K562 (cell line): Measurements from ENCODE around the gene MCIDAS. TPM values are rescaled to one million over a fixed set of nuclear protein-coding genes. Genes with fewer than 3 reads are reported as not detected.

ENCODE experiments used
- ATAC-seq: fragments of 200-7000 bp; cut with Tn5 transposase; 3 replicates; pipeline ENCODE4 v1.9.1; 2020; ENCODE audit warnings: moderate library complexity
- BruUV-seq: library from RNA; stranded (reverse); fragments of 400-500 nt; replicated peaks from 2 replicates; lab custom pipeline; 2021; lab: Mats Ljungman, UMichigan
- CTCF ChIA-PET: fragments of 300-600 bp; formaldehyde crosslinking; extraction: SDS; loops from one replicate; lab custom pipeline; 2021; ENCODE audit warnings: low intra/inter-chr PET ratio; lab: Yijun Ruan, JAX
- POLR2A ChIA-PET: fragments of 300-600, 350-650 bp; sonication (Branson Sonifier 250); formaldehyde crosslinking; extraction: SDS; loops from one replicate; lab custom pipeline; 2021; ENCODE audit warnings: antibody characterized with exemption, inconsistent platforms; lab: Yijun Ruan, JAX
- DNase-seq, 4 experiments: peaks; one replicate each; pipeline versions ENCODE4 v3.0.0 to v3.0.0-alpha.2; 2011 to 2018; ENCODE audit warnings: low spot score in 3 of 4, mixed read lengths in 3 of 4; ENCODE audit errors: extremely low read depth in 1 of 4
- FAIRE-seq: peaks from 2 replicates; lab custom pipeline; 2011; peaks lifted over from hg19 to GRCh38; lab: Jason Lieb, UNC
- H2AFZ ChIP-seq: 2 replicates; pipeline ENCODE4 v1.6.0; 2011; ENCODE audit warnings: low read depth, low read length, control low read depth, inconsistent platforms
- H3K27ac ChIP-seq: fragments of 200-600 bp; 3 replicates; pipeline ENCODE4 v1.8.0; 2011; ENCODE audit warnings: low read depth, mild to moderate bottlenecking, control low read depth, inconsistent platforms, low read length, moderate library complexity, mixed read lengths; ENCODE audit errors: extremely low read depth
- H3K27me3 ChIP-seq, 2 experiments: fragments of 300-600 bp in 1 of 2; 2 replicates in 1 of 2; 3 replicates in 1 of 2; pipeline versions ENCODE4 v1.6.0 to v1.8.0; 2011; ENCODE audit warnings: inconsistent platforms in 2 of 2, low read length in 2 of 2, mild to moderate bottlenecking in 1 of 2, mixed read lengths in 1 of 2, moderate library complexity in 1 of 2; ENCODE audit not compliant: control insufficient read depth in 2 of 2, insufficient read depth in 2 of 2
- H3K36me3 ChIP-seq: fragments of 300-600 bp; 3 replicates; pipeline ENCODE4 v1.8.0; 2011; ENCODE audit warnings: mild to moderate bottlenecking, low read length, inconsistent platforms; ENCODE audit not compliant: control insufficient read depth, insufficient read depth
- H3K4me1 ChIP-seq, 2 experiments: fragments of 200-600 bp in 1 of 2; replicated peaks in 1 of 2; 2 replicates in 1 of 2; 3 replicates in 1 of 2; pipeline versions ENCODE4 v1.5.1 to v1.8.0; 2011; ENCODE audit warnings: inconsistent platforms in 2 of 2, low read length in 2 of 2, mild to moderate bottlenecking in 1 of 2, mixed read lengths in 1 of 2, moderate library complexity in 1 of 2; ENCODE audit not compliant: control insufficient read depth in 2 of 2, insufficient read depth in 2 of 2
- H3K4me2 ChIP-seq: 2 replicates; pipeline ENCODE4 v1.6.1; 2011; ENCODE audit warnings: low read length, control low read depth, inconsistent platforms, mixed read lengths; ENCODE audit not compliant: insufficient read depth
- H3K4me3 ChIP-seq: fragments of 200-600 bp; sonication (generic), shearing (Covaris generic); 2 replicates; pipeline ENCODE4 v1.5.1; 2016; ENCODE audit warnings: control low read depth, inconsistent platforms
- H3K79me2 ChIP-seq: fragments of 200-600 bp; 3 replicates; pipeline ENCODE4 v1.8.0; 2011; ENCODE audit warnings: low read length, inconsistent platforms; ENCODE audit not compliant: control insufficient read depth, insufficient read depth
- H3K9ac ChIP-seq, 2 experiments: 2 replicates each; pipeline versions ENCODE4 v1.6.0 to v1.6.1; 2011; ENCODE audit warnings: low read depth in 2 of 2, low read length in 2 of 2, control low read depth in 1 of 2, inconsistent platforms in 1 of 2, mild to moderate bottlenecking in 1 of 2, mixed read lengths in 1 of 2; ENCODE audit not compliant: insufficient read depth in 1 of 2
- H3K9me1 ChIP-seq: one replicate; pipeline ENCODE4 v1.6.0; 2011; ENCODE audit warnings: inconsistent platforms, mild to moderate bottlenecking, low read length, moderate library complexity; ENCODE audit not compliant: control insufficient read depth, insufficient read depth
- H3K9me3 ChIP-seq: replicated peaks from 2 replicates; pipeline ENCODE4 v1.5.1; 2011; ENCODE audit warnings: low read depth, low read length, inconsistent platforms; ENCODE audit not compliant: control insufficient read depth, insufficient read depth
- H4K20me1 ChIP-seq: replicated peaks from 2 replicates; pipeline ENCODE4 v1.6.1; 2011; ENCODE audit warnings: low read length, inconsistent platforms, mixed read lengths; ENCODE audit not compliant: control insufficient read depth, insufficient read depth
- CSDE1 ChIP-seq, 2 experiments: fragments of 450-650 bp; IDR thresholded peaks; 2 replicates each; pipeline ENCODE4 v1.6.1; 2016; ENCODE audit warnings: mild to moderate bottlenecking in 1 of 2
- DDX20 ChIP-seq: fragments of 450-650 bp; IDR thresholded peaks from 2 replicates; pipeline ENCODE4 v1.6.1; 2016; ENCODE audit warnings: missing genetic modification characterization, low read depth, mild to moderate bottlenecking, missing compliant biosample characterization, moderate library complexity
- FOXM1 ChIP-seq, 2 experiments: fragments of 450-650 bp in 1 of 2; sonication (generic) in 1 of 2; formaldehyde crosslinking in 1 of 2; IDR thresholded peaks; 2 replicates each; pipeline versions ENCODE4 v1.6.1 to v1.9.0; 2017 to 2022; ENCODE audit warnings: low read depth in 2 of 2, mild to moderate bottlenecking in 2 of 2, missing genetic modification reagents in 1 of 2, moderate library complexity in 1 of 2
- KDM4B ChIP-seq, 2 experiments: fragments of 450-650 bp in 1 of 2; sonication (generic) in 1 of 2; IDR thresholded peaks; 2 replicates each; pipeline ENCODE4 v1.6.1; 2016 to 2017; ENCODE audit warnings: borderline replicate concordance in 2 of 2, antibody characterized with exemption in 1 of 2, low read depth in 1 of 2, mild to moderate bottlenecking in 1 of 2
- MCM7 ChIP-seq, 2 experiments: fragments of 450-650 bp; IDR thresholded peaks; 2 replicates each; pipeline ENCODE4 v1.6.1; 2016 to 2018
- RBM22 ChIP-seq: fragments of 200-400 bp; formaldehyde crosslinking; IDR thresholded peaks from 2 replicates; pipeline ENCODE4 v1.6.1; 2018; ENCODE audit warnings: low read length, low read depth; ENCODE audit not compliant: poor library complexity, severe bottlenecking
- RFX7 ChIP-seq: fragments of 250-450 bp; sonication (Bioruptor Pico); IDR thresholded peaks from 2 replicates; pipeline ENCODE4 v1.5.1; 2021; ENCODE audit warnings: mild to moderate bottlenecking
- SMARCA5 ChIP-seq: fragments of 450-650 bp; IDR thresholded peaks from 2 replicates; pipeline ENCODE4 v1.6.1; 2016
- SPI1 ChIP-seq: IDR thresholded peaks from 2 replicates; pipeline ENCODE4 v1.6.1; 2011; ENCODE audit warnings: low read depth, low read length, control low read depth, borderline replicate concordance
- SRSF7 ChIP-seq: fragments of 200-400 bp; formaldehyde crosslinking; optimal IDR thresholded peaks from 2 replicates; pipeline ENCODE3; 2017; ENCODE audit warnings: mild to moderate bottlenecking, low read depth, low read length
- TBL1XR1 ChIP-seq, 2 experiments: IDR thresholded peaks; 2 replicates each; pipeline ENCODE4 v1.6.1; 2012; ENCODE audit warnings: improper control_type of control experiment in 2 of 2, low read length in 2 of 2, mild to moderate bottlenecking in 1 of 2
- TEAD2 ChIP-seq: fragments of 450-650 bp; IDR thresholded peaks from 2 replicates; pipeline ENCODE4 v1.6.1; 2016; ENCODE audit warnings: missing genetic modification characterization, control low read depth, missing compliant biosample characterization
- TOE1 ChIP-seq, 2 experiments: fragments of 450-650 bp in 1 of 2; sonication (generic) in 1 of 2; formaldehyde crosslinking in 1 of 2; IDR thresholded peaks; 2 replicates each; pipeline versions ENCODE4 v1.7.1 to v1.8.0; 2016 to 2022; ENCODE audit warnings: borderline replicate concordance in 2 of 2, mild to moderate bottlenecking in 2 of 2, antibody characterized with exemption in 1 of 2, inconsistent platforms in 1 of 2, low read depth in 1 of 2, missing genetic modification reagents in 1 of 2, moderate library complexity in 1 of 2
- ZNF263 ChIP-seq: sonication (generic); formaldehyde crosslinking; IDR thresholded peaks from 2 replicates; pipeline ENCODE4 v1.8.0; 2022; ENCODE audit warnings: mild to moderate bottlenecking, missing genetic modification reagents, borderline replicate concordance
- ZNF79 ChIP-seq: fragments of 250-450 bp; sonication (Bioruptor Pico); IDR thresholded peaks from 2 replicates; pipeline ENCODE4 v1.4.0; 2020; ENCODE audit warnings: low read depth, mild to moderate bottlenecking, moderate library complexity
- WGBS: fragments of 100-300 bp; shearing (Covaris generic); methylation state at CpG from one replicate; pipeline ENCODE4 v1.1.6; 2016; ENCODE audit warnings: low coverage, mixed read lengths; ENCODE audit not compliant: insufficient coverage; ENCODE audit errors: missing lambda C conversion rate; 5-methylcytosine and 5-hydroxymethylcytosine counted together
- in situ Hi-C: fragments of 300-500 bp; cut with MboI; formaldehyde crosslinking; loops from 4 replicates; pipeline ENCODE4 v1.15.0; 2018; ENCODE audit warnings: inconsistent platforms, mixed read lengths
- intact Hi-C: fragments of 100-400 bp; cut with micrococcal nuclease; formaldehyde crosslinking; loops from 2 replicates; pipeline ENCODE4 v1.14.2; 2022
- polyA plus RNA-seq, 8 experiments: library from polyadenylated mRNA; depleted of rRNA in 4 of 8; stranded (reverse) in 5 of 8; unstranded in 3 of 8; fragments of >200 nt; fragmentation: Nextera tagmentation in 2 of 8; fragmentation: Illumina TruSeq in 1 of 8; extraction: Ambion mirVana in 2 of 8; extraction: Trizol in 1 of 8; gene quantifications; 2 replicates each; pipeline versions ENCODE4 v1.2.1 to v1.2.3, GENCODE V29; 2011 to 2014; ENCODE audit warnings: inconsistent platforms in 1 of 8, missing spikeins in 1 of 8
- total RNA-seq, 7 experiments: library from RNA; depleted of rRNA in 6 of 7; stranded (reverse); fragments of >200 nt in 6 of 7; fragmentation: Illumina TruSeq in 2 of 7; extraction: Trizol in 2 of 7; gene quantifications; 2 replicates each; pipeline versions ENCODE4 v1.2.1 to v1.2.3, GENCODE V29; 2011 to 2021; ENCODE audit warnings: low replicate concordance in 1 of 7
- TF ChIP-seq, protein P1 (sequence below): sonication (generic); formaldehyde crosslinking; IDR thresholded peaks from 2 replicates; pipeline ENCODE4 v1.8.0; 2022; ENCODE audit warnings: mild to moderate bottlenecking, missing genetic modification reagents

MCIDAS gene
- total and polyA plus RNA-seq, 9 of the 15 experiments (the other 6 are each of a cell fraction or from before 2014, with no cell fraction given) = 0.07 to 1.5 (median 0.69) TPM

DNA sequence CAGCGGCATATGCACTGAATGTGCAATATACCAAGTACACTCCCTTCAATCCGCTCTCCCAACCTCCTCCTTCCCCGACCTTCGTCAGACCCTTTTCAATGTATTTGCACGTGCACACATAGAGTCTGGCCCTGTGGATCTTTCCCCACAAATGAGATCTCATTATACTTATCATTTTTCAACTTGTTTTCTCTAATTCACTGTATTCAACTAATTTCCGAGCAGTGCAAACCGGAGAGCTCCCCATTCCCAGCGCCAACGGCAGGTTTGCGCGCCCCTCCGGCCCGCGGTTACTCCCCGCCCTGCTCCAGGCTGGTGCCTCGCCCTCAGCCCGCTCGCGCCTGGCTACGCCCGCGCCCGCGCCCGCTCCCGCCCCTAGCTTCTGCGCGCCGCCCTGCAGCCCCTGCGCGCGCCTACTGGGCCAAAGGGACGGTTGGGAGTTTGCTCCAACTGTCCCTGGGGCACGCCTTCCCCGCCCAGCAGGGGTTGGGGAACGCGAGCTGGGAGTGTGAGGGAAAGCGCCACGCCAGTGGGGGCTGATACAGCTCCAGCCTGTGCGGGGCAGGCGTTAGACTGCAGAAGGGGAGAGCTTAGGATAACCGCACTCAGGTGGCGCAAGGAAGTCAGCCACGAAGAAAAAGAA, 50.8 kb downstream of the MCIDAS start:
- FAIRE-seq (peak; percentile 70), ATAC-seq (peak; percentile 91), DNase-seq (peak; percentile 55 to 89 (median 72))
- peaks cover 11 to 27% of the 10 kb centered on the region in 2 experiments for H3K4me1 ChIP-seq
- no peaks in the 10 kb centered on the region for H3K27me3 ChIP-seq
- intact Hi-C loops (loop anchor here (10.0 kb wide), 2 partner anchors 129 to 1029 kb away; partner anchors contain the start of genes DHX29 and MTREX), in situ Hi-C loops (loop anchor here (10.0 kb wide), 1 partner anchor 519 kb away; no protein-coding TSS in a partner anchor)
- BruUV-seq = no TSS peak
- POLR2A ChIA-PET = interaction anchor here (0.9 kb wide), 3 partner anchors 11 to 17 kb away, joined by 3 read pairs; partner anchors contain the start of gene GPX8
- peak overlapping the region; percentile 28 for H3K4me3 ChIP-seq
- H3K9me3 ChIP-seq = no peaks in the 10 kb centered on the region
- no peaks in the 10 kb centered on the region for H3K36me3 ChIP-seq
- peak overlapping the region; percentile 77 for H3K4me2 ChIP-seq
- no peak overlapping the region; the same call in 2 of the 3 replicates for H3K27ac ChIP-seq
- H3K9ac ChIP-seq = peak overlapping the region; percentile 14 to 74; a peak in 3 of 4 replicates
- no peaks in the 10 kb centered on the region for H3K9me1 ChIP-seq
- H4K20me1 ChIP-seq = no peaks in the 10 kb centered on the region
- whole genome bisulfite sequencing = 3% methylated on average over 34 of the region's 44 CpGs
- peak overlapping the region; percentile 89 for H2AFZ ChIP-seq
- CTCF ChIA-PET = no interaction called here
- H3K79me2 ChIP-seq = no peaks in the 10 kb centered on the region
- TF ChIP-seq MCM7 (IDR thresholded peaks at IDR 0.05) (no peak), FOXM1 (IDR thresholded peaks at IDR 0.05; ENCODE audit: low read depth) (no peak), FOXM1 (CRISPR knock-in tag; IDR thresholded peaks at IDR 0.05; ENCODE audit: low read depth) (no peak), ZNF79 (no peak), KDM4B (IDR thresholded peaks at IDR 0.05; ENCODE audit: borderline replicate concordance in 2 of 2, low read depth in 1 of 2) (no peak), TOE1 (IDR thresholded peaks at IDR 0.05; ENCODE audit: borderline replicate concordance) (no peak), TOE1 (CRISPR knock-in tag; IDR thresholded peaks at IDR 0.05; ENCODE audit: borderline replicate concordance, low read depth) (no peak), RFX7 (CRISPR knock-in tag) (no peak), SMARCA5 (no peak), DDX20 (tag) (no peak), ZNF263 (CRISPR knock-in tag) (no peak), CSDE1 (IDR thresholded peaks at IDR 0.05) (no peak), TBL1XR1 (IDR thresholded peaks at IDR 0.05; ENCODE audit: low read length in 2 of 2) (no peak), SRSF7 (no peak), TEAD2 (tag) (no peak), RBM22 (no peak), SPI1 (no peak)
- TF ChIP-seq, protein P1, sequence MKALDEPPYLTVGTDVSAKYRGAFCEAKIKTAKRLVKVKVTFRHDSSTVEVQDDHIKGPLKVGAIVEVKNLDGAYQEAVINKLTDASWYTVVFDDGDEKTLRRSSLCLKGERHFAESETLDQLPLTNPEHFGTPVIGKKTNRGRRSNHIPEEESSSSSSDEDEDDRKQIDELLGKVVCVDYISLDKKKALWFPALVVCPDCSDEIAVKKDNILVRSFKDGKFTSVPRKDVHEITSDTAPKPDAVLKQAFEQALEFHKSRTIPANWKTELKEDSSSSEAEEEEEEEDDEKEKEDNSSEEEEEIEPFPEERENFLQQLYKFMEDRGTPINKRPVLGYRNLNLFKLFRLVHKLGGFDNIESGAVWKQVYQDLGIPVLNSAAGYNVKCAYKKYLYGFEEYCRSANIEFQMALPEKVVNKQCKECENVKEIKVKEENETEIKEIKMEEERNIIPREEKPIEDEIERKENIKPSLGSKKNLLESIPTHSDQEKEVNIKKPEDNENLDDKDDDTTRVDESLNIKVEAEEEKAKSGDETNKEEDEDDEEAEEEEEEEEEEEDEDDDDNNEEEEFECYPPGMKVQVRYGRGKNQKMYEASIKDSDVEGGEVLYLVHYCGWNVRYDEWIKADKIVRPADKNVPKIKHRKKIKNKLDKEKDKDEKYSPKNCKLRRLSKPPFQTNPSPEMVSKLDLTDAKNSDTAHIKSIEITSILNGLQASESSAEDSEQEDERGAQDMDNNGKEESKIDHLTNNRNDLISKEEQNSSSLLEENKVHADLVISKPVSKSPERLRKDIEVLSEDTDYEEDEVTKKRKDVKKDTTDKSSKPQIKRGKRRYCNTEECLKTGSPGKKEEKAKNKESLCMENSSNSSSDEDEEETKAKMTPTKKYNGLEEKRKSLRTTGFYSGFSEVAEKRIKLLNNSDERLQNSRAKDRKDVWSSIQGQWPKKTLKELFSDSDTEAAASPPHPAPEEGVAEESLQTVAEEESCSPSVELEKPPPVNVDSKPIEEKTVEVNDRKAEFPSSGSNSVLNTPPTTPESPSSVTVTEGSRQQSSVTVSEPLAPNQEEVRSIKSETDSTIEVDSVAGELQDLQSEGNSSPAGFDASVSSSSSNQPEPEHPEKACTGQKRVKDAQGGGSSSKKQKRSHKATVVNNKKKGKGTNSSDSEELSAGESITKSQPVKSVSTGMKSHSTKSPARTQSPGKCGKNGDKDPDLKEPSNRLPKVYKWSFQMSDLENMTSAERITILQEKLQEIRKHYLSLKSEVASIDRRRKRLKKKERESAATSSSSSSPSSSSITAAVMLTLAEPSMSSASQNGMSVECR (CRISPR knock-in tag) = no peak
